ENCODE measurements around the gene TAS2R41. TPM values are rescaled to one million over a fixed set of nuclear protein-coding genes. Genes with fewer than 3 reads are reported as not detected.

TAS2R41 gene
- polyA plus RNA-seq, 1 donor (not counting 4 experiments of a cell fraction or from before 2014, with no cell fraction given) = not detected

Other genes starting within 250 kb of the TAS2R41 start
- gene GSTK1, start 214.4 kb upstream of the TAS2R41 start, polyA plus RNA-seq = 133 to 171 TPM (median 157 TPM) in 3 replicates
- gene TMEM139, start 192.9 kb upstream of the TAS2R41 start, polyA plus RNA-seq = 20.9 to 25.1 TPM (median 22.3 TPM) in 3 replicates
- gene CASP2, start 189.5 kb upstream of the TAS2R41 start, polyA plus RNA-seq = 9.1 to 21.9 TPM (median 12.8 TPM) in 3 replicates
- gene CLCN1, start 161.8 kb upstream of the TAS2R41 start, polyA plus RNA-seq = 0.03 to 0.05 TPM in 2 of 3 replicates, not detected in the other
- 0.12 to 0.24 TPM (median 0.21 TPM) in 3 replicates for gene FAM131B, start 115.2 kb upstream of the TAS2R41 start, polyA plus RNA-seq
- 17.6 to 77.8 TPM (median 22.5 TPM) in 3 replicates for gene ZYX, start 96.5 kb upstream of the TAS2R41 start, polyA plus RNA-seq
- 24.6 to 37.1 TPM (median 31.9 TPM) in 3 replicates for gene EPHA1, start 69.0 kb upstream of the TAS2R41 start, polyA plus RNA-seq
- 0.08 to 0.20 TPM (median 0.17 TPM) in 3 replicates for gene TAS2R60, start 34.4 kb upstream of the TAS2R41 start, polyA plus RNA-seq
- gene CTAGE15, start 93.9 kb downstream of the TAS2R41 start, polyA plus RNA-seq = 0.61 to 1.4 TPM (median 0.97 TPM) in 3 replicates
- gene TCAF2, start 143.1 kb downstream of the TAS2R41 start, polyA plus RNA-seq = 0.61 to 1.6 TPM (median 1.2 TPM) in 3 replicates